SKM-1 (cell line): ENCODE results near the gene ACYP2.
"Not testable (repeated sequence)": the region's sequence is repeated elsewhere in the genome, so short reads cannot be mapped to it uniquely, and the experiment has no call there.

ENCODE experiments used
- DNase-seq: peaks from one replicate; lab custom pipeline; 2025; ENCODE audit not compliant: unreplicated experiment; lab: John Stamatoyannopoulos, UW

ACYP2 gene

DNA sequence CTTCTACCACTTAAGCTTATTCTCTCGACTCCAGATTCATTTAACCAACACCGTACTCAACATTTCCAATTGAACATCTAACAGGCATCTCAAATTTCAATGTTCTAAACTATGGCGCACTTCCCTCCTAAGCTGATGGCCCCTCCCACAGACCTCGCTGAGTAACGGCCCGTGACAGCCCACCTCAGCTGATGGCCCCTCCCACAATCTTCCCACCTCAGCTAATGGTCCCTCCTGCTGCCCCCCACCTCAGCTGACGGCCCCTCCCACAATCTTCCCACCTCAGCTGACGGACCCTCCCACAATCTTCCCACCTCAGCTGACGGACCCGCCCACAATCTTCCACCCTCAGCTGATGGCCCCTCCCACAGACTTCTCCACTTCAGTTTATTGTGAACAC is 197.7 kb downstream of the ACYP2 start:
- DNase-seq = no peak

DNA sequence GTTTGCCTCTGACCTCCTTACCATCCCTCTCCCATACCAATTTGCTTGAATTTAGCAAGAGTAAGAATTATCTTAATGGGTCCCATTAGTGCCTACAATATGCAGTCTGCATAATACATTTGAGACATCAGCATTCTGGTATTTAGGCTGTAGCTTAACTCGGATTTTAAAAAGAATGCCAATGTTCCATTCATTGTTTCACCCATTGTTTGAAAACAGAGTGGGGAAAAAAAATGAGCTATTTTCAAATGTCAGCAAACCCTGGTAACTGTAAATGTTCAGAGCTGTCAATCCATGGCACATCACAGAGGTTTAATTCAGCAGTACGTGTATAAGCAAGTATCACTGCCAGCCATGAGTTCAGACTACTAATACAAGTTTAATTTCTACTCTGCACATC is 202.6 kb downstream of the ACYP2 start:
- DNase-seq = no peak

DNA sequence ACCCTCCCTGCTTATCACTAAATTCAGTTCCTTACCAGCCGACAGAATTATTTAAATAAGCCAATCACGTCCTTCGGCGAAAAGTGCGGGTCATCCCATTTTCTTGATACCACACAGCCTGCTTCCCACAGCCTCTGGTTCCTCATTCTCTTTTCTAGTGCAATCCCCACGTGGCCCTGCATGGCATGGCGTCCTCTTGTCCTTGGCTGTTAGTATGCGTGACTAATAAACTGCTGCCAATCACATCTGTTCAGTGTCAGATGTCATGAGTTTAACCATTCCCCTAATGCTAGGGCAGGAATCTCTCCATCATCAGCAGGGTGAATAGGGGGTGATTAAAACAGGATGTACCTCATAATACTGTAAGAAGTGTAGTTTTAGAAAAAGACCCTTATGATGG is 203.4 kb downstream of the ACYP2 start:
- DNase-seq = no peak

GRCh38 chr2:54321047-54321446 is 205.6 kb downstream of the ACYP2 start:
- DNase-seq = no peak

GRCh38 chr2:54324517-54324916 is 209.1 kb downstream of the ACYP2 start:
- DNase-seq = not testable (repeated sequence)

DNA sequence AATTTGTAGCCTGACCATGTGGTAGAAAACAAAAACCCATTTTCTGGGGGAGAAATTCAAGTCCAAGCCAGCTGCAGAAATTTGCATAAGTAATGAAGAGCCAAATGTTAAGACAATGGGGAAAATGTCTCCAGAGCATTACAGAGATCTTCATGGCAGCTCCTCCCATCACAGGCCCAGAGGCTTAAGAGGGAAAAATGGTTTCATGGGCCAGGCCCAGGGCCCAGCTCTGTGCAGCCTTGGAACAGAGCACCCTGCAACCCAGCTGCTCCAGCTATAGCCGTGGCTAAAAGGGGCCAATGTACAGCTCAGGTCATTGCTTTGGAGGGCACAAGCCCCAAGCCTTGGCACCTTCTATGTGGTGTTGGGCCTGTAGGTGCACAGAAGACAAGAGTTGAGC is 209.7 kb downstream of the ACYP2 start:
- DNase-seq = no peak

DNA sequence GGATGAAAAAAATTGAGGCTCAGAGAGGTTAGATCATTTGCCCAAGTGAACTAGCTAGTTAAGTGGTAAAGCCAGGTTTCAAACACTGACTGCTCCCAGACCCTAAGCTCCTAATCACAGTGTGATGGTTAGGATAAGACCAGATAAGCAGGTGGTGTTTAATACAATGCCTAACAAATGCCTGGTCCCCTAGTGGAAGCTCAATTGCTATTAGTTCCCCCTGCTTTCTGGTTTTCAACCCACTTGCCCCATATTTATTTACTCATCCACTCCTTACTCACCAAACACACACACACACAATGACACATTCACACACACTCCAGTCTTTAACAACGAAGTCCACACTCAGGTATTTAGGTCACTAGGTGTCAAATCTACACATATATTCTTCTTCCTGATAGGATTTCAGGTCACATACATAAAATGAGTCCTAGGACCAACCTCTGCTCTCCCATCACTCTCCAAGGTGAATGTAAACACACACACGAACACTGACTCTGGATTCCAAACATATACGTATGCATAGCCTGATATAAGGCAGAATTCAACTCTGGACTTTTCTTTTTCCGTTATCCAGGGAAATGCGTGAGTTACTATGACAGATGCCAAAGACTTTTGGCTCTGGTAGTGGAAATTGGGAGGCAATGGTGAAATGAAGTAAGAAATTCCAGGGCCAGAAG is 214.2 kb downstream of the ACYP2 start:
- DNase-seq = no peak

- peak; percentile 88 for DNase-seq
Measured at GRCh38 chr2:54330162-54330925, 214.9 kb downstream of the ACYP2 start.

DNA sequence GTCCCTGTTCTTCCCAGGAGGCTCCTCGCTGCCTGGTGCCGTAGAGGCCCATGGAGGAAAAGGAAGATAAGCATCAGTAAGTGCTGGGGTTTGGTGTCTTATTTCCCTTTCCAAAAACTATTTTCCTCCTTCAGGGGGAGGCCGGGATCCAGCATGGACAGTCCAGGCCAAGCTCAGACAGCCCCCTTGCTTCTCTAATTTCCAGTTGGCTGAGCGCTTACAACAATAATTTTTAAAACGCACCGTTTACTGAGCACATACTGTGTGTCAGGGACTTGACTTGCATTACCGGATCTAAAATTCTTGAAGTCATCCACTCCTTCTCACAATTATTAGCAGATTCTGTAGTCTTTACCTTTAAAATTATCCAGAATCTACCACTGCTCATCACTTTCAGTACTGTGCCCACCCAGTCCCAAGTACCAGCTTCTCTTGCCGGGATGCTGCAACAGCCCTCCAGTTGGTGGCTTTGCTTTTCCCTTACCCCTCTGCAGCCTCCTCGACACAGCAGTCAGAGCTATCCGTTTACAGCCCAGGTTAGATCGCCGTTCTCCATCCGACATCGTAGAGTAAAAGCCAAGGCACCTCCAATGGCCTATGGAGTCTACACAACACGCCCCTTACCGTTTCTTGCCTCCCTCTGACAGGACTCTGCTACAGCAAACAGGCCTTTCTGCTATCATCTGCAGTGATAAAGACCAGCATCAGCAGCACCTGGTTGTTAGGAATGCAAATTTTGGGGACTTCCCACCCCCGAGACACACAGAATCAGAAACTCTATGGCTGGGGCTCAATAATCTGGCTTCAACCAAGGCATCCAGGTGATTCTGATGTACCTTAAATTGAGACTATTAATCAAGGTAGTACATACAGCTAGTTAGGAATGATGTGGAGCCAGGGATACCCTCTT is 215.8 kb downstream of the ACYP2 start:
- DNase-seq = no peak

DNA sequence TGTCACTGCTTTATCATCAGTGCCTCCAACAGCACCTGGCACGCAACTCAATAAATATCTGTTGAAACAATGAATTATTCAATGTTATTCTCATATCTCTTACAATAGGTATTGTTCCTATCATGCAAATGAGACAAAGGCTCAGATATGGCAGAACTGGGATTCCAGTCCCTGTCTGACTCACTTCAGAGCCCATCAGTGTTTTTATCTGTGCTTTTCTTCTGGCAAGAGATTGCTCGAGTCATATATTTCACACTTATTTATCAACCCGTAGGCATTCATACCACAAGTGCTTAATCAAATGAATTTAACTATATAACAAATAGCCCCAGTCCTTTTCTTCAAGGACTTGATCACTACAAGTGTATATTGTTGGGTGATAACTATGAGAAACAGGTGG is 217.0 kb downstream of the ACYP2 start:
- no peak for DNase-seq

- DNase-seq = no peak
Measured at GRCh38 chr2:54336136-54336976, 220.9 kb downstream of the ACYP2 start.

- DNase-seq = no peak
Measured at GRCh38 chr2:54336977-54337255, 221.5 kb downstream of the ACYP2 start.

GRCh38 chr2:54341656-54342055 is 226.2 kb downstream of the ACYP2 start:
- no peak for DNase-seq

DNA sequence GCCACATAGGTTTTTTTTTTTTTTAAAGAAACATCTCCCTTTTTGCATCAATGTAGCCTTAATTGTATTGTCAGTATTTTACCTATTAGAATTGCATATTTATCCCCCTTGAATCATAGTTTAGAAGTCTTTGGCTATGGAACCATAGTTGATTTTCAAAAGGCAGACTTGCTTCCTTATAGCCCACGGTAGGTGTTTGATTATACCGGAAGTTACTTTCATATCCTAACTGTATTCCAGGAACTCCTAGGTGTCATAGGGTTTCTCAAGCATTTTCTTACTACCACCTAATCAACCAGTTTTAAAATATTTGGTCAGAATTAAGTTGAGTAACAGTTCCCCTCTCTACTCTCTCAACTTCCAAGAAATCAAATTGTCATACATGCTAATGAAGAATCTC is 227.2 kb downstream of the ACYP2 start:
- no peak for DNase-seq

DNA sequence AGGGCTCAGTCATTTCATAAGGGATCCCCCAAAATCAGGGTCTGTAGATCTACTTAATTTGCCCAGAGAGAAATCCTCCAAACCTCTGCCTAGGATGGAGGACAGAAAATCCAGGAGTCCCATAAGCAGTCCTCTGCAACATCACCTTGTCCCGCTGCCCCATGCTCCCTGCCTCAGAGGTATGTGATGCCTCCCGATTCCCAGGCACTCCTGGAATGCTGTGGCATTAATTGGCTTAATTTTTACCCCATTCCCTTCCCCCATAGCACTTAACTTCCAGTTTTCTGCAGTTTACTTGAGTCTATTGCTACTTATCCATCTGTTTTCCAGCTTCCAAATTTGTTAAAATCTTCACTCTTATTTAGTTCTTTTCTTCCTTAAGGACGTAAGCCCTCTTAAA is 232.2 kb downstream of the ACYP2 start:
- DNase-seq = no peak

GRCh38 chr2:54348646-54349045 is 233.2 kb downstream of the ACYP2 start:
- no peak for DNase-seq

DNA sequence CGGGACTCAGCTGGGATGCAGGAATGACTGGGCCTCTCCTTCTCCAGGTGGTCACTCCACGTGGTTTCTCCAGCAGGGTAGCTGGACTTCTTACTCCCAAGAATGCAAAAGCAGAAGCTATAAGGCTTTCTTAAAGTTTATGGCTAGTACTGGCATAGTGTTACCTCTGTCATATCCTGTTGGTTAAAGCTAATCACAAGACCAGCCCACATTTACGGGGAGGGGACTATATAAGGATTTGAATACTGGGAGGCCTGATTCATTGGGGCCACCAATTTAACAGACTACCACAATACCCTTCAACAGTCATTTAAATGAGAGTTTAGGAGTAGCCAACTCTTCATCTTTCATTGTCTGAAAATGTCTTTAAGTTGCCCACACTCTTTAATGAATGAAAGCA is 235.0 kb downstream of the ACYP2 start:
- DNase-seq = no peak

DNA sequence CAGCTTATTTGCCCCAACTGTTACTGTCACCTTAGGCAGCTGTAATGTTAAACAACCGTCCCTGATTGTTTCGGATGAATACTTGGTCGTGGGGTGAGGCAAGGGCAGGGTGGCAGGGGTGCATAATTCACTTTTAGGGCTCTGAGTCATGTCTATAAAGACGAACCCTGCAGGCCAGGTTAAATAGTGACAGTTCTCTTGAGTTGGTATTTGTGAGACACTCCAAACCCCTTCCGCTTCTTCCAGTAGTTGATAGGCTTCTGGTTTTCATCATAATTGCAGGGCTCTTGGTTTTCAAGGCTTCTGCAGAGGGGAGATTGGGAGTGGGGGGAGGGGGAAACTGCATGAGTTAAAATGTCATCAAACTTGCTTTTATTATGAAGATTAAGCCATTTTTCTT is 237.8 kb downstream of the ACYP2 start:
- DNase-seq = no peak
